Endothelial cell of umbilical vein (primary cell): ENCODE data around the gene UPP1. TPM values are rescaled to one million over a fixed set of nuclear protein-coding genes. Genes with fewer than 3 reads are reported as not detected.

Experiments
- BruUV-seq: library from RNA; stranded (reverse); fragments of 400-500 nt; replicated peaks from 2 replicates; lab custom pipeline; 2021; lab: Mats Ljungman, UMichigan
- CTCF ChIA-PET: fragments of 300-600, 350-600 bp; sonication (Branson Sonifier 250); formaldehyde crosslinking; loops from one replicate; lab custom pipeline; 2021; ENCODE audit warnings: antibody characterized with exemption, inconsistent platforms; lab: Charles Lee
- POLR2A ChIA-PET: fragments of 300-600, 350-600 bp; sonication (Branson Sonifier 250); formaldehyde crosslinking; loops from one replicate; lab custom pipeline; 2021; ENCODE audit warnings: antibody characterized with exemption, inconsistent platforms; lab: Charles Lee
- DNase-seq: peaks from one replicate; pipeline ENCODE4 v3.0.0-alpha.2; 2011; ENCODE audit warnings: low read depth, low spot score
- FAIRE-seq: peaks from 2 replicates; lab custom pipeline; 2011; peaks lifted over from hg19 to GRCh38; lab: Jason Lieb, UNC
- H2AFZ ChIP-seq: 2 replicates; pipeline ENCODE4 v1.6.0; 2012; ENCODE audit warnings: low read depth, low read length, control low read depth, inconsistent platforms
- H3K27ac ChIP-seq: 2 replicates; pipeline ENCODE4 v1.5.1; 2011; ENCODE audit warnings: low read depth, mild to moderate bottlenecking, control low read depth, low read length, moderate library complexity; ENCODE audit not compliant: insufficient read depth
- H3K27me3 ChIP-seq, 2 experiments: 2 replicates each; pipeline versions ENCODE4 v1.6.0 to v1.6.1; 2011; ENCODE audit warnings: low read length in 2 of 2, mixed read lengths in 1 of 2; ENCODE audit not compliant: control insufficient read depth in 2 of 2, insufficient read depth in 2 of 2
- H3K36me3 ChIP-seq, 2 experiments: 2 replicates in 1 of 2; 3 replicates in 1 of 2; pipeline ENCODE4 v1.5.1; 2011; ENCODE audit warnings: low read length in 2 of 2, mild to moderate bottlenecking in 1 of 2, moderate library complexity in 1 of 2; ENCODE audit not compliant: control insufficient read depth in 2 of 2, insufficient read depth in 2 of 2; ENCODE audit errors: extremely low read depth in 1 of 2
- H3K4me1 ChIP-seq: 3 replicates; pipeline ENCODE4 v1.5.1; 2011; ENCODE audit warnings: mild to moderate bottlenecking, low read length; ENCODE audit not compliant: control insufficient read depth, insufficient read depth; ENCODE audit errors: extremely low read depth
- H3K4me2 ChIP-seq: 2 replicates; pipeline ENCODE4 v1.6.1; 2011; ENCODE audit warnings: low read length, control low read depth, mixed read lengths; ENCODE audit not compliant: insufficient read depth
- H3K4me3 ChIP-seq, 3 experiments: fragments of 200-600 bp in 1 of 3; sonication (generic), shearing (Covaris generic) in 1 of 3; replicated peaks in 1 of 3; 2 replicates each; pipeline ENCODE4 v1.5.1; 2011 to 2016; ENCODE audit warnings: control low read depth in 3 of 3, low read length in 3 of 3, mild to moderate bottlenecking in 2 of 3, inconsistent platforms in 1 of 3, low read depth in 1 of 3, moderate library complexity in 1 of 3; ENCODE audit not compliant: insufficient read depth in 1 of 3
- H3K79me2 ChIP-seq: 2 replicates; pipeline ENCODE4 v1.6.0; 2012; ENCODE audit warnings: low read length, inconsistent platforms; ENCODE audit not compliant: control insufficient read depth, insufficient read depth
- H3K9ac ChIP-seq: replicated peaks from 2 replicates; pipeline ENCODE3; 2011; ENCODE audit warnings: low read length, control low read depth; ENCODE audit not compliant: insufficient read depth; ENCODE audit errors: extremely low read depth
- H3K9me1 ChIP-seq: replicated peaks from 3 replicates; pipeline ENCODE4 v1.6.0; 2011; ENCODE audit warnings: mild to moderate bottlenecking, low read length; ENCODE audit not compliant: control insufficient read depth, insufficient read depth; ENCODE audit errors: extremely low read depth
- H3K9me3 ChIP-seq: replicated peaks from 2 replicates; pipeline ENCODE4 v1.5.1; 2012; ENCODE audit warnings: low read length, inconsistent platforms; ENCODE audit not compliant: control insufficient read depth, insufficient read depth
- H4K20me1 ChIP-seq: replicated peaks from 2 replicates; pipeline ENCODE3; 2011; ENCODE audit warnings: mild to moderate bottlenecking, low read length; ENCODE audit not compliant: control insufficient read depth, insufficient read depth; ENCODE audit errors: extremely low read depth
- FOS ChIP-seq: IDR thresholded peaks from 2 replicates; pipeline ENCODE4 v1.6.1; 2011; ENCODE audit warnings: mild to moderate bottlenecking, low read length, moderate library complexity, borderline replicate concordance; ENCODE audit not compliant: insufficient read depth
- GATA2 ChIP-seq: IDR thresholded peaks from 2 replicates; pipeline ENCODE4 v1.7.0; 2011; ENCODE audit warnings: low read depth, mild to moderate bottlenecking, moderate library complexity, mixed read lengths, low read length; ENCODE audit not compliant: insufficient read length, insufficient read depth
- MYC ChIP-seq: IDR thresholded peaks from one replicate; pipeline ENCODE4 v1.6.1; 2011; ENCODE audit warnings: mild to moderate bottlenecking, low read depth, low read length
- dilution Hi-C: fragments of 300-500 bp; cut with MboI; formaldehyde crosslinking; loops from one replicate; pipeline ENCODE4 v1.15.0; 2019; ENCODE audit warnings: low sequenced_read_pairs; ENCODE audit not compliant: extremely low pct_ligation_motif_present
- intact Hi-C: fragments of 100-400 bp; cut with micrococcal nuclease; formaldehyde crosslinking; loops from one replicate; pipeline ENCODE4 v1.10.0; 2022
- polyA plus RNA-seq, 4 experiments: library from polyadenylated mRNA; depleted of rRNA in 3 of 4; stranded (reverse) in 3 of 4; unstranded in 1 of 4; fragments of >200 nt; gene quantifications; 2 replicates each; pipeline versions ENCODE4 v1.2.1 to v1.2.3, GENCODE V29; 2011 to 2012; ENCODE audit warnings: missing spikeins in 1 of 4
- total RNA-seq: library from RNA; stranded (reverse); gene quantifications from 2 replicates; pipeline ENCODE4 v1.2.3, GENCODE V29; 2021
- TF ChIP-seq, protein P1 (sequence below): IDR thresholded peaks from 2 replicates; pipeline ENCODE4 v1.6.1; 2011; ENCODE audit not compliant: insufficient read depth, insufficient read length
- TF ChIP-seq, protein P2 (sequence below), 2 donors: IDR thresholded peaks; 1 replicate in 1 of 2; 2 replicates in 1 of 2; pipeline ENCODE4 v1.5.1; 2011; ENCODE audit warnings: low read length in 2 of 2, mild to moderate bottlenecking in 2 of 2, moderate library complexity in 2 of 2, control low read depth in 1 of 2, inconsistent platforms in 1 of 2, low read depth in 1 of 2; ENCODE audit not compliant: insufficient read depth in 1 of 2; ENCODE audit errors: extremely low read depth in 1 of 2

UPP1 gene
- total and polyA plus RNA-seq, 2 donors (not counting 3 experiments of a cell fraction or from before 2014, with no cell fraction given), result 60.7 to 66.0 TPM

DNA sequence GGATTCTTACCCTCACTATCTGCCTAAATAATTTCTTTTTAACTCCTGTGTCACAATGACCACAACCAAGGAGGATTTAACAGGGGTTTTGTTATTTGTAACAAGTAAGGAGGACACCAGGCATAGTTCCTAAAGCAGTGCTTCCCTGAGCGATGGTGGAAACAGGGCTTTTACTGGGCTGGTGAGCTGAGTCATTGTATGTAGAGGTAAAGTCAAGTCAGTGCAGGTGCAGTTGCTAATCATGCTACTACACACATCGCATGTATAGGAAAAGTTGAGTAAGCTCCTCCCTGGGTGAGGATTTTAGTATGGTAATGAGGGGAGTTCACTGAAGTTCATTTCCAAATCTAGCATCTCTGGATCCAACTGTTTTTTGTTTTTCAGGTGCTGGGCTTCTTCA, 59.2 kb downstream of the UPP1 start:
- Histone ChIP-seq H3K9me3 (no peaks in the 10 kb centered on the region), H3K9ac (no peak overlapping the region), H3K4me1 (no peaks in the 10 kb centered on the region), H3K4me3 (no peak overlapping the region), H3K36me3 (no peaks in the 10 kb centered on the region), H3K9me1 (no peaks in the 10 kb centered on the region), H4K20me1 (no peaks in the 10 kb centered on the region), H3K79me2 (no peaks in the 10 kb centered on the region), H3K27me3 (peaks cover 8% of the 10 kb centered on the region in 2 experiments), H3K4me2 (no peak overlapping the region), H2AFZ (no peak overlapping the region), H3K27ac (no peak overlapping the region)
- ChIA-PET CTCF (interaction anchor here (1.1 kb wide), 1 partner anchor 38 kb away, joined by 3 read pairs; no protein-coding TSS in a partner anchor), POLR2A (no interaction called here)
- no TSS peak for BruUV-seq
- FAIRE-seq, result no peak
- dilution Hi-C loops (no loop called here), intact Hi-C loops (no loop called here)
- no peak for DNase-seq
- TF ChIP-seq GATA2, result no peak
- TF ChIP-seq, protein P1, sequence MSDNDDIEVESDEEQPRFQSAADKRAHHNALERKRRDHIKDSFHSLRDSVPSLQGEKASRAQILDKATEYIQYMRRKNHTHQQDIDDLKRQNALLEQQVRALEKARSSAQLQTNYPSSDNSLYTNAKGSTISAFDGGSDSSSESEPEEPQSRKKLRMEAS, result no peak
- TF ChIP-seq, protein P2, sequence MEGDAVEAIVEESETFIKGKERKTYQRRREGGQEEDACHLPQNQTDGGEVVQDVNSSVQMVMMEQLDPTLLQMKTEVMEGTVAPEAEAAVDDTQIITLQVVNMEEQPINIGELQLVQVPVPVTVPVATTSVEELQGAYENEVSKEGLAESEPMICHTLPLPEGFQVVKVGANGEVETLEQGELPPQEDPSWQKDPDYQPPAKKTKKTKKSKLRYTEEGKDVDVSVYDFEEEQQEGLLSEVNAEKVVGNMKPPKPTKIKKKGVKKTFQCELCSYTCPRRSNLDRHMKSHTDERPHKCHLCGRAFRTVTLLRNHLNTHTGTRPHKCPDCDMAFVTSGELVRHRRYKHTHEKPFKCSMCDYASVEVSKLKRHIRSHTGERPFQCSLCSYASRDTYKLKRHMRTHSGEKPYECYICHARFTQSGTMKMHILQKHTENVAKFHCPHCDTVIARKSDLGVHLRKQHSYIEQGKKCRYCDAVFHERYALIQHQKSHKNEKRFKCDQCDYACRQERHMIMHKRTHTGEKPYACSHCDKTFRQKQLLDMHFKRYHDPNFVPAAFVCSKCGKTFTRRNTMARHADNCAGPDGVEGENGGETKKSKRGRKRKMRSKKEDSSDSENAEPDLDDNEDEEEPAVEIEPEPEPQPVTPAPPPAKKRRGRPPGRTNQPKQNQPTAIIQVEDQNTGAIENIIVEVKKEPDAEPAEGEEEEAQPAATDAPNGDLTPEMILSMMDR (IDR thresholded peaks at IDR 0.05; ENCODE audit: extremely low read depth in 1 of 2, insufficient read depth in 1 of 2, low read depth in 1 of 2, low read length in 2 of 2), result no peak

DNA sequence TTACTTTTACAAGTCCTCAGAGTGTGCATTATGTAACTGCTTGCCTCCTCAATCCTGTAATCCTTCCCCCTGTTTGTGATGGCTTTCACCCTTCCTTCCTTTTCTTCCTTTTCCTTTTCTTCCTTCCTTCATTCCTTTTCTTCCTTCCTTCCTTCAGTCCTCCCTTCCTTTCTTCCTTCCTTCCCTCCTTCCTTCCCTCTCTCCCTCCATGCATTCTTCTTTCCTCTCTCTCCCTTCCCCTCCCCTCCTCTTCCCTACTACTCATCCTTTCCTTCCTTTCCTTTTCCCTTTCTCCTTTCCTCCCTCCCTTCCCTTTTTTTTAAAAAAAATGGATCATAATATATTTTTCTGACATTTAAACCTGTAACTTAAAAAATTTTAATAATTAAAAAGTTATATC, 60.0 kb downstream of the UPP1 start:
- no peaks in the 10 kb centered on the region for H3K36me3 ChIP-seq
- POLR2A ChIA-PET, result no interaction called here
- BruUV-seq, result no TSS peak
- H3K9me3 ChIP-seq, result no peaks in the 10 kb centered on the region
- H3K4me2 ChIP-seq, result no peak overlapping the region
- DNase-seq, result no peak
- no peaks in the 10 kb centered on the region for H3K79me2 ChIP-seq
- no peaks in the 10 kb centered on the region for H4K20me1 ChIP-seq
- intact Hi-C loops (no loop called here), dilution Hi-C loops (no loop called here)
- no peaks in the 10 kb centered on the region for H3K4me1 ChIP-seq
- no peak overlapping the region for H3K27ac ChIP-seq
- no peak overlapping the region for H3K4me3 ChIP-seq
- peaks cover 8% of the 10 kb centered on the region in 2 experiments for H3K27me3 ChIP-seq
- TF ChIP-seq GATA2 (no peak), MYC (no peak), FOS (no peak)
- TF ChIP-seq, protein P1, result no peak
- TF ChIP-seq, protein P2 (IDR thresholded peaks at IDR 0.05; ENCODE audit: extremely low read depth in 1 of 2, insufficient read depth in 1 of 2, low read depth in 1 of 2, low read length in 2 of 2), result no peak
- FAIRE-seq, result no peak
- H3K9me1 ChIP-seq, result no peaks in the 10 kb centered on the region
- H2AFZ ChIP-seq, result no peak overlapping the region
- CTCF ChIA-PET, result interaction anchor here (1.1 kb wide), 1 partner anchor 39 kb away, joined by 3 read pairs; no protein-coding TSS in a partner anchor
- no peak overlapping the region for H3K9ac ChIP-seq
